ENCODE results near the gene PGAM2. TPM values are rescaled to one million over a fixed set of nuclear protein-coding genes. Genes with fewer than 3 reads are reported as not detected.

Gene PGAM2
- total RNA-seq (2014; rRNA removed; shearing (Covaris generic)), result 1.2 TPM in 2 replicates

DNA sequence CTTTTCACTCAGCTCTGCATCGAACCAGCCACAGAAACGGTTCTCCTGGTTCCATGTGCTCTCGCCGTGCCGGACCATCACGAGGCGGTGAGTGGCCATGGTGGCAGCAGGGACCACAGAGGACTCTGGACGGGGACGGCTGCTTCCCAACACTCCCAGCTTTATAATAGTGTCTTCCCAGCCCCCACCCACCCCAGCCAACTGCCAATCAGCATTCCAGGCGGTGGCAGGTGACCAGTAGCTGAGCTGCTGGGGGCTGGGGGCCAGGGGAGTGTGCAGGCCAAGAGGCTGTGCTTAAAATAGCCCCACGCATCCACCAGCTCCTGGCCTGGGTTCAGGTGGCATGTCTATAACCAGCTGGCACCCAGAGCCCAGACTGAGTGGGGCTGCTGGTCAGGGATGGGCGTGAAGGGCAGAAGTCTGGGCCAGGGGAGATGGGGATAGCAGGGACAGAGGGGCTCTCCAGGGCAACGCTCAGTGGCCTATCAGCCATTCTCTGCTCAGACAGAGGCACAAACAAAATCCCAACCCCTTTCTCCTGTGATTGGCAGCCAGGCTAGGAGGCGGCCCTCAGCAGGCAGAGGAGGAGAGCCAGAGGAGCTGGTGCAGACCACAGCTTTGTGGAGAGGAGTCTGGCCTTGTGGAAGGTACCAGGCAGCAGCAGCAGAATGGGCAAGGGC is at the start of gene PGAM2:
Gene PGAM2, minus strand, starts transcription at position 137 of the 680 bp plus-strand sequence. Its CDS starts 38 bp downstream, at position 99.
- DNase-seq (ENCODE audit: low read depth), result peak; percentile 60

- DNase-seq (ENCODE audit: low read depth), result no peak
Observed at GRCh38 chr7:44114586-44115310, 49.4 kb upstream of the PGAM2 start.

DNA sequence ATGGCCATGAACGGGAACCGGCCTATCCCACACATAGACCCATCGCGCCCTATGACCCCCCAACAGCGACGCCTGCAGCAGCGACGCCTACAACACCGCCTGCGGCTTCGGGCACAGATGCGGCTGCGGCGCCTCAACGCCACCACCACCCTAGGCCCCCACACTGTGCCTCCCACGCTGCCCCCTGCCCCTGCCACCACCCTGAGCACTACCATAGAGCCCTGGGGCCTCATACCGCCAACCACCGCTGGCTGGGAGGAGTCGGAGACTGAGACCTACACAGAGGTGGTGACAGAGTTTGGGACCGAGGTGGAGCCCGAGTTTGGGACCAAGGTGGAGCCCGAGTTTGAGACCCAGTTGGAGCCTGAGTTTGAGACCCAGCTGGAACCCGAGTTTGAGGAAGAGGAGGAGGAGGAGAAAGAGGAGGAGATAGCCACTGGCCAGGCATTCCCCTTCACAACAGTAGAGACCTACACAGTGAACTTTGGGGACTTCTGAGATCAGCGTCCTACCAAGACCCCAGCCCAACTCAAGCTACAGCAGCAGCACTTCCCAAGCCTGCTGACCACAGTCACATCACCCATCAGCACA is 48.5 kb upstream of the PGAM2 start:
- DNase-seq (ENCODE audit: low read depth), result no peak

- no peak for DNase-seq (ENCODE audit: low read depth)
Observed at GRCh38 chr7:44112997-44113763, 47.8 kb upstream of the PGAM2 start.

- DNase-seq (ENCODE audit: low read depth), result no peak
Observed at GRCh38 chr7:44112231-44112996, 47.0 kb upstream of the PGAM2 start.

GRCh38 chr7:44111761-44112160 is 46.4 kb upstream of the PGAM2 start:
- no peak for DNase-seq (ENCODE audit: low read depth)

DNA sequence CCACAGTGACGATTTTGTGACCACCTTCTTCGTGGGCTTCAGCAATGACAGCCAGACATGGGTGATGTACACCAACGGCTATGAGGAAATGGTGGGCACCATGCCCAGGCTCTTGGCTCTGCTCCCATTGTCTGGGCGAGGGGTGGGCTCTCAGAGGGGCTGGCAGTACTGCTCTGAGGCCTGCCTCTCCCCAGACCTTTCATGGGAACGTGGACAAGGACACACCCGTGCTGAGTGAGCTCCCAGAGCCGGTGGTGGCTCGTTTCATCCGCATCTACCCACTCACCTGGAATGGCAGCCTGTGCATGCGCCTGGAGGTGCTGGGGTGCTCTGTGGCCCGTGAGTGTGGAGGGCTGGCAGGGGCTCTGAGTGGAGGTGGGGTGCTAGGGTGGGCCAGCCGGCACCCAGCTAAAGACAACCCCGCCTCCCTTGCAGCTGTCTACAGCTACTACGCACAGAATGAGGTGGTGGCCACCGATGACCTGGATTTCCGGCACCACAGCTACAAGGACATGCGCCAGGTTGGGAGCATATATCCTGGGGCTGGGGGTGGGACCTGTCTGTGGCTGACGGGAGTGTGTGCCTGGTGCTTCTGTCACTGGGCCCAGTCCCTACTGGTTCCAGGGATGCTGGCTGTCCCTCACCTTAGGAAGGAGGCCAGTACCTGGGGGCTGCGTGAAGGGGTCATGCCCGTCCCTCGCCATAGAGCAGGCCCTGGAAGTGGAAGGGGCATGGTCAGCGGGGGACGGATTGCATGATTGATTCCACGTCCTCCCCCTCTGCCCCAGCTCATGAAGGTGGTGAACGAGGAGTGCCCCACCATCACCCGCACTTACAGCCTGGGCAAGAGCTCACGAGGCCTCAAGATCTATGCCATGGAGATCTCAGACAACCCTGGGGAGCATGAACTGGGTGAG is 45.6 kb upstream of the PGAM2 start:
- no peak for DNase-seq (ENCODE audit: low read depth)

DNA sequence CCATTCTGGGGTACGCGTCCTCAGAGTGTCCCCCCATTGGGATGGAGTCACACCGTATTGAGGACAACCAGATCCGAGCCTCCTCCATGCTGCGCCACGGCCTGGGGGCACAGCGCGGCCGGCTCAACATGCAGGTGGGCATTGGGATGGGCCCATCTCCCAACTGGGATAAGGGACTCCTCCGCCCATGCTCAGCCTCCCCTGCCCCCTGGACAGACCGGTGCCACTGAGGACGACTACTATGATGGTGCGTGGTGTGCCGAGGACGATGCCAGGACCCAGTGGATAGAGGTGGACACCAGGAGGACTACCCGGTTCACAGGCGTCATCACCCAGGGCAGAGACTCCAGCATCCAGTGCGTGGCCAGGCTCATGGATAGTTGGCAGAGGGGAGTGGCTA is 44.6 kb upstream of the PGAM2 start:
- DNase-seq (ENCODE audit: low read depth), result no peak

GRCh38 chr7:44108768-44109750 is 43.7 kb upstream of the PGAM2 start:
- DNase-seq (ENCODE audit: low read depth), result no peak

- no peak for DNase-seq (ENCODE audit: low read depth)
Observed at GRCh38 chr7:44107961-44108767, 42.8 kb upstream of the PGAM2 start.

DNA sequence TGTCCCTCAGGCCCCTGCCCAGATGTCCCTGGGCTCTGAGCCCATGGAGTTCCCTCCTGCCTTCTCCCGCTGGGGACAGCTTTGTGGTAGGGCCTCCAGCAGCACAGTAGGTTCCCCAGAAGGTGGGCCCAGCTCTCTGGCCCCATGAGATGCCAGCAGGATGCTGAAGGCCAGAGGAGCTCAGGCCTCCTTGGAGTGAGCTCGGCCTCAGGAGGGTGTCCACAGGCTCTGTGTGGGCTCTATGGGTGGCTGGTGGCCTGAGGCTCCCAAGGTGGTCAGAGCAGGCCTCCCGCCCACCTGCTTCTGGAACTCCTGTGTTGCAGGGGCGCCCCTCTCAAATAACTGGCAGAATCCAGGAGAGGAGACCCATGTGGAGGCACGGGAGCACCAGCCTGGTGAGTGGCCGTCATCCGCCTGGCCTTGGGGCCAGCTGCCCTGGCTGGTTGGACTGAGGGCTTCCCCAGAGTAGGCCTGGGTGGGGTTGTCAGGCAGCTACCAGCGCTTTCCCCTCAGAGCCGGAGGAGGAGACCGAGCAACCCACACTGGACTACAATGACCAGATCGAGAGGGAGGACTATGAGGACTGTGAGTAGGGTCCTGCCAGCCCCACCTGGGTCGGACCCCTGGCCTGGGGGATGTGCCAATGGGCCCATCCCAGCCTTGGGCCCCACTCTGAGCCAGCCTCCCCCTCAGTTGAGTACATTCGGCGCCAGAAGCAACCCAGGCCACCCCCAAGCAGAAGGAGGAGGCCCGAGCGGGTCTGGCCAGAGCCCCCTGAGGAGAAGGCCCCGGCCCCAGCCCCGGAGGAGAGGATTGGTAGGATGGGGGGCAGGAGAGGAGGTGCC is 42.0 kb upstream of the PGAM2 start:
- no peak for DNase-seq (ENCODE audit: low read depth)

DNA sequence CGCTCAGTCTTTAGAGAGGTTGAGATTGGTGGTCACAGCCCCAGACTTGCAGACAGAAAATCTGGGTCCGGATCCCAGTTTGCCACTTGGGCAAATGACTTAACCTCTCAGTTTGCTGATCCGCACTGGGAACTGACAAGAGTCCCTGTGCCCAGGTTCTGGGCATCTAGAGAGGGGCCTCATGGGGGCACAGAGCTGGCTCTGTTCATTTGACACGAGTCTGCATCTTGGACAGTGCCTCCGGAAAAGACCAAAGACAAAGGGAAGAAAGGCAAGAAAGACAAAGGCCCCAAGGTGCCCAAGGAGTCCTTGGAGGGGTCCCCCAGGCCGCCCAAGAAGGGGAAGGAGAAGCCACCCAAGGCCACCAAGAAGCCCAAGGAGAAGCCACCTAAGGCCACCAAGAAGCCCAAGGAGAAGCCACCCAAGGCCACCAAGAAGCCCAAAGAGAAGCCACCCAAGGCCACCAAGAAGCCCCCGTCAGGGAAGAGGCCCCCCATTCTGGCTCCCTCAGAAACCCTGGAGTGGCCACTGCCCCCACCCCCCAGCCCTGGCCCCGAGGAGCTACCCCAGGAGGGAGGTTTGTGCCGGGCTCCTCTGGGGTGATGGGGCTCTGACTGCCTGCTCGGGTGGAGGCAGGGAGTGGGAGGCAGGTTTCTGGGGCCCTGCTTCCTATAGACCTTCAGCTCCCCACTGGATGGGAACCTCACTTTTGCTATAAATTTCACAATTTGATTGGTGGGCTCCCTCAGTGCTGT is 41.1 kb upstream of the PGAM2 start:
- DNase-seq (ENCODE audit: low read depth), result no peak

GRCh38 chr7:44105832-44106231 is 40.5 kb upstream of the PGAM2 start:
- DNase-seq (ENCODE audit: low read depth), result no peak

- DNase-seq (ENCODE audit: low read depth), result peak; percentile 67
Observed at GRCh38 chr7:44104860-44105771, 39.7 kb upstream of the PGAM2 start.
